Fibroblast of peridontal ligament (primary cell): ENCODE data around the gene ZFYVE1.
"Not testable (repeated sequence)": the region's sequence is repeated elsewhere in the genome, so short reads cannot be mapped to it uniquely, and the experiment has no call there.

ENCODE experiments used
- DNase-seq: peaks from one replicate; pipeline ENCODE4 v3.0.0-alpha.2; 2010; ENCODE audit errors: extremely low read depth

The ZFYVE1 gene

GRCh38 chr14:73026845-73027542 lies at the start of gene ZFYVE1:
TSS of gene ZFYVE1 (minus strand) at chr14:73027106. CDS start at chr14:73024508, 2,598 bp downstream.
- DNase-seq: peak; percentile 98

- DNase-seq: no peak
Measured at GRCh38 chr14:73069585-73069984, 42.7 kb upstream of the ZFYVE1 start.

- DNase-seq: peak; percentile 61
Measured at GRCh38 chr14:73058922-73059673, 32.2 kb upstream of the ZFYVE1 start.

- DNase-seq: peak; percentile 100
Measured at GRCh38 chr14:73058224-73058921, 31.5 kb upstream of the ZFYVE1 start, which contains the start of gene RBM25. TSS of gene RBM25 (plus strand) at chr14:73058534. CDS start at chr14:73071642, 13,108 bp downstream.

- DNase-seq: no peak
Measured at GRCh38 chr14:73057944-73058223, 31.0 kb upstream of the ZFYVE1 start.

GRCh38 chr14:73055251-73055650 lies 28.3 kb upstream of the ZFYVE1 start:
- DNase-seq: no peak

- no peak for DNase-seq
Measured at GRCh38 chr14:73049428-73049827, 22.5 kb upstream of the ZFYVE1 start.

- DNase-seq: peak; percentile 30
Measured at GRCh38 chr14:73047808-73048207, 20.9 kb upstream of the ZFYVE1 start.

- DNase-seq: not testable (repeated sequence)
Measured at GRCh38 chr14:73036706-73037450, 10.0 kb upstream of the ZFYVE1 start.

- no peak for DNase-seq
Measured at GRCh38 chr14:73027984-73028383, 1.1 kb upstream of the ZFYVE1 start.

GRCh38 chr14:73027546-73027945 lies 640 bp upstream of the ZFYVE1 start:
- no peak for DNase-seq

- DNase-seq: no peak
Measured at GRCh38 chr14:73026243-73026844, 562 bp downstream of the ZFYVE1 start.

GRCh38 chr14:73025544-73025943 lies 1.4 kb downstream of the ZFYVE1 start:
- DNase-seq: peak; percentile 67

GRCh38 chr14:73022051-73022450 lies 4.9 kb downstream of the ZFYVE1 start:
- DNase-seq: no peak

- not testable (repeated sequence) for DNase-seq
Measured at GRCh38 chr14:73016011-73016410, 10.9 kb downstream of the ZFYVE1 start.

- DNase-seq: not testable (repeated sequence)
Measured at GRCh38 chr14:73015552-73015951, 11.4 kb downstream of the ZFYVE1 start.

- DNase-seq: peak; percentile 87
Measured at GRCh38 chr14:73014105-73014504, 12.8 kb downstream of the ZFYVE1 start.

- not testable (repeated sequence) for DNase-seq
Measured at GRCh38 chr14:73011189-73011588, 15.7 kb downstream of the ZFYVE1 start.

- peak; percentile 80 for DNase-seq
Measured at GRCh38 chr14:73008501-73008900, 18.4 kb downstream of the ZFYVE1 start.

- DNase-seq: peak; percentile 19
Measured at GRCh38 chr14:73007835-73008234, 19.1 kb downstream of the ZFYVE1 start.

GRCh38 chr14:73004641-73005040 lies 22.3 kb downstream of the ZFYVE1 start:
- DNase-seq: not testable (repeated sequence)
